ENCODE results near the gene SEL1L2. TPM values are rescaled to one million over a fixed set of nuclear protein-coding genes. Genes with fewer than 3 reads are reported as not detected.

Gene SEL1L2
- 0.23 TPM for total RNA-seq

DNA sequence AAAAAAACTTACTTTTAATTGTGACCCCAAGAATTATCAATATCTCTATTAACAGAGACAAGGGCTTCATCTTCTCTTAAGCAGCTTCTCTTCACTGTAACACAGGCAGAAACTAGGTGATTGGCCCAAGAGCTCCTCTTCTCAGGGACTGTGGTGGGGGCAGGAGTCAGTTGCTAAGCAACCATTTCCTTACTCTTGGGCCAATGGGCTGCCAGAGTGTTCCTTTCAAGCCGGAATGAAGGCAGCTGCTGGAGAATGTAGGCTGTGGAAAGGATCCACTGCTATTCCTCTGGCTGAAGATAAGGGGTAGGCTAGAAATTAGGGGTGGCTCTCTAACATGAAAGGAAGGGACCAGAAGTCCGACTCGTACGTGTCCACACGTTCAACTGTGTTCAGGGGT is at the start of gene SEL1L2:
Gene SEL1L2 (minus strand): TSS at position 150 of the 400 bp plus-strand sequence. CDS start 80 bp downstream, at position 70.

GRCh38 chr20:13995086-13995665 is 4.8 kb upstream of the SEL1L2 start, which contains the start of gene MACROD2:
TSS of gene MACROD2 (plus strand) at chr20:13995516.

Small RNA genes within 50 kb of the gene (small RNA-seq; reads per million reads assigned to genes)
- gene RNU6-278P: not detected
- gene RPS3P1: not detected

Other genes starting within 250 kb of the SEL1L2 start
- 22.4 TPM for gene ESF1, start 205.7 kb downstream of the SEL1L2 start, total RNA-seq
- 30.4 TPM for gene NDUFAF5, start 205.6 kb downstream of the SEL1L2 start, total RNA-seq
- gene MACROD2, start 4.9 kb upstream of the SEL1L2 start, total RNA-seq: 43.1 TPM